Measurements from ENCODE around the gene PPM1H.

Gene PPM1H

GRCh38 chr12:62860020-62860419 lies 74.9 kb downstream of the PPM1H start:
- no peak for TF ChIP-seq EGR1 (IDR thresholded peaks at IDR 0.05)
- no peak for TF ChIP-seq CEBPB (IDR thresholded peaks at IDR 0.05)
- TF ChIP-seq CREB1 (IDR thresholded peaks at IDR 0.05; ENCODE audit: low read depth): no peak
- no peak for TF ChIP-seq USF1 (IDR thresholded peaks at IDR 0.05)
- no peak for TF ChIP-seq RAD21 (IDR thresholded peaks at IDR 0.05; ENCODE audit: low read depth)
- no peak for TF ChIP-seq NFIC (IDR thresholded peaks at IDR 0.05)

GRCh38 chr12:62859321-62859737 lies 75.6 kb downstream of the PPM1H start:
- TF ChIP-seq YY1 (IDR thresholded peaks at IDR 0.05; ENCODE audit: low read depth): no peak
- no peak for TF ChIP-seq TCF12 (IDR thresholded peaks at IDR 0.05; ENCODE audit: low read depth)
- no peak for TF ChIP-seq TAF1 (IDR thresholded peaks at IDR 0.05; ENCODE audit: low read depth)

GRCh38 chr12:62856454-62856853 lies 78.5 kb downstream of the PPM1H start:
- no peak for TF ChIP-seq EP300 (IDR thresholded peaks at IDR 0.05; ENCODE audit: borderline replicate concordance)

- TF ChIP-seq MAX (IDR thresholded peaks at IDR 0.05) (no peak), TAF1 (IDR thresholded peaks at IDR 0.05; ENCODE audit: low read depth) (no peak), FOXM1 (IDR thresholded peaks at IDR 0.05; ENCODE audit: borderline replicate concordance, low read depth) (no peak), ZBTB7A (IDR thresholded peaks at IDR 0.05; ENCODE audit: low read depth) (no peak), NFIC (IDR thresholded peaks at IDR 0.05) (no peak), EP300 (IDR thresholded peaks at IDR 0.05; ENCODE audit: borderline replicate concordance) (no peak), USF1 (IDR thresholded peaks at IDR 0.05) (no peak), REST (IDR thresholded peaks at IDR 0.05; ENCODE audit: low read depth) (no peak), TEAD4 (IDR thresholded peaks at IDR 0.05) (no peak), CEBPB (IDR thresholded peaks at IDR 0.05) (no peak)
Observed at GRCh38 chr12:62854024-62854423, 80.9 kb downstream of the PPM1H start.

- TF ChIP-seq TAF1 (IDR thresholded peaks at IDR 0.05; ENCODE audit: low read depth) (no peak), NFIC (IDR thresholded peaks at IDR 0.05) (no peak), EP300 (IDR thresholded peaks at IDR 0.05; ENCODE audit: borderline replicate concordance) (no peak), CEBPB (IDR thresholded peaks at IDR 0.05) (no peak), MAX (IDR thresholded peaks at IDR 0.05) (no peak), TEAD4 (IDR thresholded peaks at IDR 0.05) (no peak), CREB1 (IDR thresholded peaks at IDR 0.05; ENCODE audit: low read depth) (no peak), USF1 (IDR thresholded peaks at IDR 0.05) (no peak), TCF12 (IDR thresholded peaks at IDR 0.05; ENCODE audit: low read depth) (no peak), REST (IDR thresholded peaks at IDR 0.05; ENCODE audit: low read depth) (no peak), EGR1 (IDR thresholded peaks at IDR 0.05) (no peak), YY1 (IDR thresholded peaks at IDR 0.05; ENCODE audit: low read depth) (no peak), RAD21 (IDR thresholded peaks at IDR 0.05; ENCODE audit: low read depth) (no peak), ZBTB7A (IDR thresholded peaks at IDR 0.05; ENCODE audit: low read depth) (no peak), FOXM1 (IDR thresholded peaks at IDR 0.05; ENCODE audit: borderline replicate concordance, low read depth) (no peak)
Observed at GRCh38 chr12:62849398-62849797, 85.6 kb downstream of the PPM1H start.

GRCh38 chr12:62848418-62848817 lies 86.5 kb downstream of the PPM1H start:
- no peak for TF ChIP-seq ZBTB7A (IDR thresholded peaks at IDR 0.05; ENCODE audit: low read depth)
- TF ChIP-seq USF1 (IDR thresholded peaks at IDR 0.05): no peak
- TF ChIP-seq TEAD4 (IDR thresholded peaks at IDR 0.05): no peak
- TF ChIP-seq REST (IDR thresholded peaks at IDR 0.05; ENCODE audit: low read depth): no peak
- no peak for TF ChIP-seq EGR1 (IDR thresholded peaks at IDR 0.05)
- no peak for TF ChIP-seq EP300 (IDR thresholded peaks at IDR 0.05; ENCODE audit: borderline replicate concordance)
- TF ChIP-seq MAX (IDR thresholded peaks at IDR 0.05): no peak
- TF ChIP-seq YY1 (IDR thresholded peaks at IDR 0.05; ENCODE audit: low read depth): no peak
- TF ChIP-seq CEBPB (IDR thresholded peaks at IDR 0.05): no peak
- TF ChIP-seq RAD21 (IDR thresholded peaks at IDR 0.05; ENCODE audit: low read depth): no peak
- no peak for TF ChIP-seq TAF1 (IDR thresholded peaks at IDR 0.05; ENCODE audit: low read depth)
- no peak for TF ChIP-seq FOXM1 (IDR thresholded peaks at IDR 0.05; ENCODE audit: borderline replicate concordance, low read depth)
- TF ChIP-seq CREB1 (IDR thresholded peaks at IDR 0.05; ENCODE audit: low read depth): no peak
- TF ChIP-seq TCF12 (IDR thresholded peaks at IDR 0.05; ENCODE audit: low read depth): no peak
- no peak for TF ChIP-seq NFIC (IDR thresholded peaks at IDR 0.05)

Data from Ishikawa (cell line).